Measurements from ENCODE around the gene ZNF621.

Gene ZNF621

DNA sequence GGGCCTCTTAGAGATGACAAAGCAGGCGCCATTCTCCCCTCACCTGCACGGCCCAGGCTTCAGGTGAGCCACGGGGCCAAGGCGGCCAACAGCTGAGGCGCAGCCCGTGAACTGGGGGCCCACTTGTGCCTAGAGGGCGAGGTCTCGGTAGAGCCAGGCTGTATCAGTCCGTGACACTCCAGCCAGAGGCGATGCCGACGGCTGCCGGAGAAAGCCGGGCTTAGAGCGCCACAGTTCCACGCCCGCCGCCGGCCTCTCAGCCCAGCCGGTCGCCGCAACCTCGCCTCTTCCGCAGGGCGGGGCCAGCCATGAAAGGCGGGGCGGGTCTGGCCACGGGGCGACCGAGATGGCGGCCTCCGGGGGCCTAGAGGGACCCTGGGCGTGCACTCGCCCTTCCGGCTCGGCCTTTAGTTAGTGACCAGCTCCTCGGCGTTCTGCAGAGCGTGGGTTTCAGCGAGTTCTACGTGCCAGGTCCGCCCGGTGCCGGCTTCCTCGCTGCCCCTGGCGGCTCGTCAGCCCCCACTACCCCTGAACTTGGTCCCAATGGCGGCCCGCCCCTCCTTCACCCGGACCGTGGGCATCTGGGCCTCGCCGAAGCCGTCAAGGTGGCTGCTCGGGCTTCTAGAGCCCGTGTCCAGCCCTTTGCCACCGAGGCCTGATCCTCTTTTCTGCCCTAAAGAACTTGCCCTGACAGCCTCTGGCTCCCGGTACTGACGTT lies at the start of gene ZNF621:
Gene ZNF621, plus strand, starts transcription at position 393 of the 718 bp plus-strand sequence. CDS start 881 bp downstream, outside the sequence.
- peak within 1 kb of the TSS; percentile 57 to 78 (median 69) for H3K4me3 ChIP-seq
- H3K27ac ChIP-seq: peak within 1 kb of the TSS; percentile 81 to 98 (median 94)

DNA sequence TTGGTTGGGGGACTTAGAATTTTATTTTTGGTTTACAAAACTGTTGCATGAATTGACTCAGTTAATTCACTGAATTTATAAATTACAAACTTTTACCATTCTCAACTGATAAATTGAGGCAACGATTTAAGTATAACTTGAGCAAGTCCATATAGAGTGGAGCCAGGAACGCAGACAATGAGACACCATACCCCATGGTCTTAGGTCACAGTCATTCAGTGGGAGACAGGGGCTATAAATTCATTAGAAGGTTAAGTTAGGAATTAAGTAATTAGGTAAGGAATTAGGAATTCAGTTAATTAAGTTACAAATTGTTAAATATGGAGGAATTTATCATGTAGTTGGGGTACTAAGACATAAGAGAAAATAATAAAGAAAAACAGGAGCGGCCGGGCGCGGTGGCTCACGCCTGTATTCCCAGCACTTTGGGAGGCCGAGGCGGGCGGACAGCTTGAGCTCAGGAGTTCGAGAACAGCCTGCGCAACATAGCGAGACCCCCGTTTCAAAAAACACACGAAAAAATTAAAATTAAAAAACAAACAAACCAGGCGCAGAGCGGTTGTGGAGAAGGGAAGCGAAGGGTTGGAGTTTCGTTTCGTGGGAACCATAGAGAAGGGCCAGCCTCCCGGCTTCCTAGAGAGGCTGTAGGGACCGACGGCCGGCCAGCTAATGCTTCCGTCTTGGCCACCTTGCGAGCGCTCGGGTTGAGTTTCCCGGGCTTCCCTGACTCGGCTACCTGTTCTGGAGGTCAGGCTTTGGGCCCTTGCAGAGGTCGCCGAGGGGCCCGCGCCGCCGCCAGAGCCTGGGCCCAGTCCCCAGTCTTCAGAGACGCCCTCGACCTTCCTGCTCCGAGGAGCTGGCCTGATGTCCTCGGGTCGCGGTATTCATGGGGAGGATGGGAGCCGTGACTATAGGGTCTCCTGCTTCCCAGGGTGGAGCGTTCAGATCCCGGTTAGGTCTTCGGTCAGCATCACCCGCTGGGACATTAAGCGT lies 48.0 kb upstream of the ZNF621 start, which contains the start of gene ZNF619:
Gene ZNF619, plus strand, starts transcription at position 645 of the 993 bp plus-strand sequence. CDS start 858 bp downstream, outside the sequence.
- H3K27ac ChIP-seq: peak within 1 kb of the TSS; percentile 48 to 88 (median 83)
- peak within 1 kb of the TSS; percentile 59 to 86 (median 79) for H3K4me3 ChIP-seq

DNA sequence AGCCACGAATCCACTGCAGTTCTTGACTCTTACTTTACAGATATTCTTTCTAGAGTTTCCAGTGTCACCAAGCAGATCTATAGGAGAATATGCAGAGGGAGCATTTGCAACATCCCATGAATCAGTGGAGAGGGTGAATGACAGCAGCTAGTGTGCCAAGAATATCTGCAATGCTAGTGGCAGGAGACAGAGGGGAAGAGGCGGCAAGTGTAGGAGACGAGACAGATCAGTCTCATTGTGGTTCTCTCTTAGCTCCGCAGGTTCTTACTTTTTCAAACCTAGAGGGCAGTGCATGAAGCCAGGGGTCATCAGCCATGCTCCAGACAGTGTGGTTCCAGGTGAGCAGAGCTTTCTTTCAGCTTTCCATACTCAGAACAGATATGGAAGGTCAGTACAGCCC lies 47.1 kb upstream of the ZNF621 start:
- H3K4me3 ChIP-seq: peak overlapping the region; percentile 59 to 86 (median 79)
- H3K27ac ChIP-seq: peak overlapping the region in 8 of 21 experiments; percentile 48 to 87 (median 83)

DNA sequence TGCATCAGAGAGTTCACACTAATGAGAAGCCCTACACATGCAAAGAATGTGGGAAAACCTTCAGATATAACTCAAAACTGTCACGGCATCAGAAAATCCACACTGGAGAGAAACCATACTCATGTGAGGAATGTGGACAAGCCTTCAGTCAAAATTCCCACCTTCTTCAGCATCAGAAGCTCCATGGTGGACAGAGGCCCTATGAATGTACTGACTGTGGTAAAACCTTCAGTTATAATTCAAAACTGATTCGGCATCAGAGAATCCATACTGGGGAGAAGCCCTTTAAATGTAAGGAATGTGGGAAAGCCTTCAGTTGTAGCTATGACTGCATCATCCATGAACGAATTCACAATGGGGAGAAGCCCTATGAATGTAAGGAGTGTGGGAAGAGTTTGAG lies 37.6 kb upstream of the ZNF621 start:
- H3K27ac ChIP-seq: no peak overlapping the region
- no peak overlapping the region for H3K4me3 ChIP-seq

DNA sequence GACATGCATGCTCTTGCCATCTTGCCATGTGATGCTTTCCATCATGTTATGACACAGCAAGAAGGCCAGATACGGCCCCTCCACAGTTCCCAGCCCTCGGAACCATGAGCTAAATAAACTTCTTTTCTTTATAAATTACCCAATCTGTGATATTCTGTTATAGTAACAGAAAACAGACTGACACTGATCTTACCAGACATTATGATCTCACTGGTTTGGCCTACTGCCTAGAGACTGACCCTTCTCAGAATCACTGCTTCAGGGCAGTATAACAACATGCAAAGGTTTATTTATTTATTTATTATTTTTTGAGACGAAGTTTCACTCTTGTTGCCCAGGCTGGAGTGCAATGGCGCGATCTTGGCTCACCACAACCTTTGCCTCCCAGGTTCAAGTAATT lies 33.8 kb upstream of the ZNF621 start:
- Histone ChIP-seq H3K4me3 (no peak overlapping the region), H3K27ac (no peak overlapping the region)

DNA sequence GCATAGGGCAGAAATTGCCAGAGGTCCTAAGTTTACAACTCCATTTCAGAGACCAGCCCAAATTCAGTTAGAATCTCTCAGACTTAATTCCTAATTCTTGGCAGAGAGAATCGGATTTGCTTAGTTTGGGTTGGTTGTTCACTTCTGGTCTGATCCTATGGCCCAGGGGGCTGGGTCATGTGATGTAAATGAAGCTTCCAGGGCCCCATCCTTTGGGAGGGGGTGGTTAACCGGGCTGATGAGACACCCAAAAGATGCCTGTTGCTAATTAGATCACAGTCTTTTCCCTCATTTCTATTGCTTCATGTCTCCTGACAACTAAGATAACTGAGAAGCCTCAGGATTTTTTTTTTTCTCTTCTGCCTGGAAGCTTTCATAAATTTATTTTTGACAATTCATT lies 30.1 kb upstream of the ZNF621 start:
- no peak overlapping the region for H3K4me3 ChIP-seq
- peak overlapping the region in 1 of 21 experiments; percentile 6 for H3K27ac ChIP-seq

DNA sequence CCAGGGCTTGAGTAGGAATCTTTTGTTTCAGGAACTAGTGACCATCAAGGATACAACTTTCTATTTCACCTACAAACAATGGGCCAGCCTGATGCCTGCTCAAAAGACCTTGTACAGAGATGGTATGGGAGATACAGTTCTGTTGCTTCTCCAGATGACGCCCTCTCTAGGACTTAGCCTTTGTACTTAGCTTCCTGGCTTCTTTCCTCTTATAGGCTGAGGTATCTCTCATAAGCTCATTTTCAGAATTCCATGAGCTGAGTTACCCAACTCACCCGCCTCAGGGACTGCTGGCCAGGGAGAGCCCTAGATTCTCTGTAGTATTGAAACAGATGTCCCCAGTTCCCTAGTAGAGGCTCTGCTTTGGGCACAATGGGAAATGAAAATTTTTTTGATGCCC lies 27.5 kb upstream of the ZNF621 start:
- H3K4me3 ChIP-seq: no peak overlapping the region
- H3K27ac ChIP-seq: no peak overlapping the region

DNA sequence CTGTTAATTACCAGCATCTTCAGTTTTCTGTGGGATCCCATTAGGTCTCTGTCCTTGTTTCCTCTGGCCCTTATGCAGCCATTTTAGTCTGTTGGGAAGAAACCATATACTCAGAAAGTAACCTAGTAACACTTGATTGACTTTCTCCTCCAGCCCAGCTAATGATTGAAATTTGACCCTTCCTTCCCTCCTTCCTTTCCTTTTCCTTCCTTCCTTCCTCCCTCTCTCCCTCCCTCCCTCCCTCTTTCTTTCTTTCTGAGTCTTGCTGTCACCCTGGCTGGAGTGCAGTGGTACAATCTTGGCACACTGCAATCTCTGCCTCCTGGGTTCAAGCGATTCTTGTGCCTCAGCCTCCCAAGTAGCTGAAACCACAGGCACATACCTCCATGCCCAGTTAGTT lies 24.8 kb upstream of the ZNF621 start:
- no peak overlapping the region for H3K27ac ChIP-seq
- no peak overlapping the region for H3K4me3 ChIP-seq

DNA sequence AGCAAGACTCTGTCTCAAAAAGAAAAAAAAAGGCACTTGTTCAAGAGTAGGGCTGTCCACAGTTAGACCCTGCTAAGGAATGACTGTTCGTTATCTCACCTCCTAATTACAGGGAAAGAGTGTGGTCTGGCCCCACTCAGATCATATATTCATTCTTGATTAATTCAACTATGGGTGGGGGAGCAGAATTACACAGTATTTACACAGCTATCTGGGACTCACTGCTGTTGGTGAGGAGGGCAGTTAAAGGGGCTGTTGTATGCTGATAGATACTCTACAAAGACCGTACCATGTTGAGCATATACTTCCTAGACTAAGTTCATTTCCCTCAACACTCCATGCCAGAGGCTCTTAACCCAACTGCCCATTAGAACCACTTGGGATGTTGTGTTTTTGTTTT lies 22.7 kb upstream of the ZNF621 start:
- no peak overlapping the region for H3K27ac ChIP-seq
- H3K4me3 ChIP-seq: no peak overlapping the region

DNA sequence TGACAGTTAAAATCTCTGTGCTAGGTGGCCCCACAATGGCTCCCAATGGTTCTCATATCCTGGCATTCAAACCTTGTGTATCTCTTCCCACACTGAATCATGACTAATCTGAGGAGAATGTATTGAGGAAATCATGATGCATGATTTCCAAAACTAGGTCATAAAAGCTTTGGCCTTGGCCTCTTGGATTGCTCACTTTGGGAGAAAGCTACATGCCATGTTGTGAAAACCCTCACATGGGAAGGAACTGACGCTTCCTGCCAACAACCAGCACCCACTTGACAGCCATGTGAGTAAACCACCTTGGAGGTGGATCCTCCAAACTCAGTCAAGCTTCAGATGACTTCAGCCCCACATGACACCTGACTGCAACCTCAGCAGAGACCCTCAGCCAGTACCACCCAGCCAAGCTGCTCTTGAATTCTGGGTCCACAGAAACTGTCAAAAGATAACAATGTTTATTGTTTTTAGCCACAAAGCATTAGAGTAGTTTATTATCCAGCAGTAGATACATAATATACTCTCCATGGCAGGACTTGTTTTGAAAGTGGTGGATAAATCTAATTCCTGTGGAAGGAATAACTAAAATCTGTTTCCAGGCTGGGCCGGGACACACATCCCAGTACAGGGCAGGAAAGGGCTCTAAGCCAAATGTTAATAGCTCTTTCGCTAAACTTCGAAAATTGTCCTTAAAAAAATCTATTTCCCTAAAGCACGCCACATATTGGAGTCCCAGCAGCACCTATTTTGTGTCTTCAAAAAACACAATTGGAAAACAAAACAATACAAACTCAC lies 19.9 kb upstream of the ZNF621 start:
- peak overlapping the region in 6 of 21 experiments; percentile 33 to 72 (median 50) for H3K27ac ChIP-seq
- peak overlapping the region in 1 of 7 experiments; percentile 63 for H3K4me3 ChIP-seq

DNA sequence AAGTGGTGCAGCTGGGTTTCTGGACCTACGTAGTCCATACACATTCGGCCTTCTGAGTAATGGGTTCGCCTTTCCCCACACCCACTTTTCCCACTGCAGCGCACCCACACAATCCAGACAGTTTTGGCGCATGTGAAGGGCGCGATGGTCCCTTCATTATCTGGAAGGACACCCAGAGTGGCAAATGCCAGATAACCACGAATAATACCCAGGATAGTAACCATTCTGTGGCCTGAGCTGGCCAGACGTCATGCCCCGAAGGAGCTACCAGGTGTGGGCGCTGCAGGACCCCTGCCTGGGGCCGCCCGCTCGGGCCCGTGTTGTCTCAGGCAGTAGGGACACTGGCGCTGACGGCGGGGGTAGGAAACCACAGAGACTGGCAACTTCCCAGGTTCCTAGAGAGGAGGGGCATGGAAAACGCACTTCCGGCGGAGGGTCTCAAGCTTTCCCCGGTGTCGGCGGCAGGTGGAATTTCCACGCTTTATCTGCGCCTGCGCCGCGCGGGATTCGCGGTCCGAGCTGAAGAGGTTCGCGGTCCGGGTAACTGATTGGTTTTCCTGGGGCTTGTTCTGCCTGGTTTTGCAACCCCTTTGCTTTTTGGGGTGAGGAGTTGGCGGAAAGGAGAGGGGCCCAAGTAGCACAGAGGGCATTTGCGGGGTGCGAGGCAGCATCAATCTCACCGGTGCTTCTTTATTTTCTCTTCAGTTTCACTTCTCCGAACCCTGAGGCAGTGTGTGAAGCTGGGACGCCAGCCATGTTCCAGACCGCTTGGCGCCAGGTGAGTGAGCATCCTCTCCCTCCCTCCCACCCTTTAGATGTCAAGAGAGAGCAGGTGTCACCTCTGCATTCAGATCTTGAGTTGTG lies 18.9 kb upstream of the ZNF621 start, which contains the start of gene ZNF620:
Gene ZNF620, plus strand, starts transcription at position 441 of the 864 bp plus-strand sequence. Its CDS starts 314 bp downstream, at position 755.
- H3K4me3 ChIP-seq: peak within 1 kb of the TSS; percentile 40 to 63 (median 48)

DNA sequence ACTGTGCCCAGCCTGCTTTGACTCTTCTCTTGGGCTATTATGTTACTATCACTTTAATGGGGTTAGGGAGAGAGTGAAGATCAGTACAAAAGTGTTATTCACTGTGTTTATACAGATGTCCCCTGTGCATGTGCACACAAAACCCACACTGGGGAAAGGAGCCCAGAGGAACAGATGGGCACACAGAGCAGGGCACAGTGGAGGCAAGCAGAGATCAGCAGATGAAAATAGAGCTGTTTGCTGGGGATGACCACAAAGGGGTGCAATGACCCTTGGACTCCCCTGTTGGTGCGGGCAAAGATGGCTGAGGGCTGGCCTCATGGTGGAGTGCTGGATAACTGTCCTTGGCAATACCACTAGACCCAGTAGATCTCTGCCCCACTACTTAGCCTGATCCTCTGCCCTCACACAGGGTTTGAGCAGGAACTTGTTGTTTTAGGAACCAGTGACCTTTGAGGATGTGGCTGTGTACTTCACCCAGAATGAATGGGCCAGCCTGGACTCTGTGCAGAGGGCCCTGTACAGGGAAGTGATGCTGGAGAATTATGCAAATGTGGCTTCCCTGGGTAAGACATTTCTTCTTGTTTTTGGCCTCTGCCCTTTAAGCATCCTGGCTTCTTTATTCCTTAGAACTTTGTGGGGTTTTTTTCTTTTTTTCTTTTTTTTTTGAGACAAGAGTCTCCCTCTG lies 13.6 kb upstream of the ZNF621 start:
- no peak overlapping the region for H3K27ac ChIP-seq

More for the DNA sequence above, 18.9 kb upstream of the ZNF621 start, which contains the start of gene ZNF620:
- H3K27ac ChIP-seq: peak within 1 kb of the TSS in 15 of 21 experiments; percentile 26 to 78 (median 51)

DNA sequence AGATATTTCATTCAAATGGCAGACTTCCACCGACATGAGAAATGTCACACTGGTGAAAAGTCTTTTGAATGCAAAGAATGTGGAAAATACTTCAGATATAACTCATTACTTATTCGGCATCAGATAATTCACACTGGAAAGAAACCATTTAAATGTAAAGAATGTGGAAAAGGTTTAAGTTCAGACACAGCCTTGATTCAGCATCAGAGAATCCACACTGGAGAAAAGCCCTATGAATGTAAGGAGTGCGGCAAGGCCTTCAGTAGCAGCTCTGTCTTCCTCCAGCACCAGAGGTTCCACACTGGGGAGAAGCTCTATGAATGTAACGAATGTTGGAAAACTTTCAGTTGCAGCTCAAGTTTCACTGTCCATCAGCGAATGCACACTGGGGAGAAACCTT lies 8.6 kb upstream of the ZNF621 start:
- Histone ChIP-seq H3K4me3 (no peak overlapping the region), H3K27ac (no peak overlapping the region)

More for the DNA sequence above, 13.6 kb upstream of the ZNF621 start:
- H3K4me3 ChIP-seq: no peak overlapping the region

DNA sequence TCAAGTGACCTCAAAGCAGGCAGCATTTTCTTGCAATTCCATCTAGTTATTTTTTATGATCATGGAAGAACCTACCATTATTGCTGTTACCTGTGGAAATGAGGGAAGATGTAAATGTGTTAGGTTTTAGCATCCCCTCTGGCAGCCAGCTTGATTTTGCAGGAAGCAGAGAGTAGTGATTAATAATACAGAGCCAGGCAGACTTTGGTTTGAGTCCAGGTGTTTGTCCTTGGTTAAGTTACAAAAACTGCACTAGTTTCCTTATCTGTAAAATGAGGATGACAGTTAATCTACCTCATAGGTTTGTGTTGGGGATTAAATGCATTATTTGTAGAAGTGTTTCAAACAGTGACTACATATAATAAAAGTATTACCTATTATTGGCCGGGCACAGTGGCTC lies 6.7 kb upstream of the ZNF621 start:
- no peak overlapping the region for H3K27ac ChIP-seq
- no peak overlapping the region for H3K4me3 ChIP-seq

DNA sequence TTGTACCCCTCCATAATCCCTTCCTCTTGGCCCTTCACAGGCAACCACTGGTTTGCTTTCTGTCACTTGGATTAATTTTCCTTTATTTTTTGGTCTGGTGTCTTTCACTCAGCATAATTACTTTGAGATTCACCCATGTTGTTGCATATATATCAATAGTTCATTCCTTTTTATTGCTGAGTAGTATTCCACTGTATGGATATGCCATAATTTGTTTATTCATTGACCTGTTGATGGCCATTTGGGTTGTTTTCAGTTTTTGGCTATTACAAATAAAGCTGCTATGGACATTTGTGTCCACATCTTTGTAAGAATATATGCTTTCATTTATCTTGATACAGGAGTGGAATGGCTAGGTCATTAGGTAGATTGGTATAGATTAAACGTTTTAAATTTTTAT lies 5.9 kb upstream of the ZNF621 start:
- H3K27ac ChIP-seq: no peak overlapping the region
- no peak overlapping the region for H3K4me3 ChIP-seq

DNA sequence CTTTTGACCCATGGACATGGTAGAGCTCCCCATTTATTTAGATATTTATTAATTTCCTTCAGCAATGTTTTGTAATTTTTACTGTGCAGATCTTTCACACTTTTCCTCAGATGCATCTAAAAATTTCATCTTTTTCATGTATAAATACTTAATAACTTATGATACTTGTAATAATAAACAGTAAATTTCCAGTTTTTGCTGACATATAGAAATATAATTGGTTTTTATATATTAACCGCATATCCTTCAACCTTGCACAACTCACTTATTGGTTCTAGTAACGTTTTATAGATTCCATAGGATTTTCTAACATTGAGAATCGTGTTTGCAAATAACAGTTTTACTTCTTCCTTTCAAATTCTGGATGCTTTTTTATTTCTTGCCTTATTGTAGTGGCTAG lies 3.5 kb upstream of the ZNF621 start:
- Histone ChIP-seq H3K27ac (no peak overlapping the region), H3K4me3 (no peak overlapping the region)

DNA sequence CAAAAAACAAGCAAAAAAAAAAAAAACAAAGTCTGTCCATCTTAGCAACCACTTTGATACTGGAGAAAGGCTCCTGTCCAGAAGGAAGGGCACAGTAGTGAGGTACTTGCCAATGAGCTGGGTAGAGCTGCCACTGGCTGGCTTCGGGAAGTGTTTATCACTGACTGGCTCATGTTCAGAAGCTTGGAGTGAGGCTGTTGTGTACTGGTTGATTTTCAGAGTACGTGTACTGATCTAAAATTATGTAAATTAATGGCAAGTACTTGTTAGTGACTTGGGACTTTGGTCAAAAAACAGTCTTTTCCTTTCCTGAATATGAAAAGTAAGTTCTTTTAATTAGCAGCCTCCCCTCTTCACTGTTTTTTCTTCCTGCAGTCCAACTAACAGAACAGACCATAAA lies 979 bp upstream of the ZNF621 start:
- Histone ChIP-seq H3K4me3 (no peak overlapping the region), H3K27ac (peak overlapping the region in 10 of 21 experiments; percentile 81 to 98 (median 96))

DNA sequence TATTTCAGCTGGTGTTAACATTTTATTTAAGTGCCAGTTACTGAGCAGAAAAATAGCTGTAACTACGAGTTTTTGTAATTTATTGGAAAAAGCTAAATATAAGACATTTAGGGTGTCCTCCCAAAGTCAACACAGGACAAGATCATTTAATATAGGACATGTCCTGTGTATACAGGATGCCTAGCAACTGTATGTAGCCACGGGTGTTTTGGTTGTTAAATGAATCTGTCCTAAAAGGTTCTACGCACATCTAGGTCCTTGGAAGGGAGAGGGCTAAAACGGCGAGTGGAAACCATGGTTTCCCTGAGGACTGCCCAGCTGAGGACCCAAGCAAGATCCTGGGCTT lies 565 bp upstream of the ZNF621 start:
- Histone ChIP-seq H3K27ac (peak overlapping the region; percentile 67 to 98 (median 94)), H3K4me3 (peak overlapping the region; percentile 57 to 78 (median 69))

Data from skin epidermis (tissue), 12 donors.